Measurements from ENCODE around the gene PDAP1.
"Not testable (repeated sequence)": the region's sequence is repeated elsewhere in the genome, so short reads cannot be mapped to it uniquely, and the experiment has no call there.

Gene PDAP1

GRCh38 chr7:99424932-99425730, 16.7 kb upstream of the PDAP1 start:
- no peak for DNase-seq (ENCODE audit: low read depth, low spot score)

- no peak for DNase-seq (ENCODE audit: low read depth, low spot score)
Measured at GRCh38 chr7:99422625-99423024, 14.2 kb upstream of the PDAP1 start.

GRCh38 chr7:99422186-99422585, 13.8 kb upstream of the PDAP1 start:
- no peak for DNase-seq (ENCODE audit: low read depth, low spot score)

GRCh38 chr7:99420986-99421385, 12.6 kb upstream of the PDAP1 start:
- no peak for DNase-seq (ENCODE audit: low read depth, low spot score)

- no peak for DNase-seq (ENCODE audit: low read depth, low spot score)
Measured at GRCh38 chr7:99420213-99420612, 11.8 kb upstream of the PDAP1 start.

- no peak for DNase-seq (ENCODE audit: low read depth, low spot score)
Measured at GRCh38 chr7:99419323-99420021, 11.1 kb upstream of the PDAP1 start.

- DNase-seq (ENCODE audit: low read depth, low spot score), result no peak
Measured at GRCh38 chr7:99418260-99418659, 9.9 kb upstream of the PDAP1 start.

GRCh38 chr7:99415513-99416127, 7.2 kb upstream of the PDAP1 start:
- not testable (repeated sequence) for DNase-seq (ENCODE audit: low read depth, low spot score)

GRCh38 chr7:99410635-99411034, 2.2 kb upstream of the PDAP1 start:
- no peak for DNase-seq (ENCODE audit: low read depth, low spot score)

GRCh38 chr7:99409806-99410205, 1.4 kb upstream of the PDAP1 start:
- no peak for DNase-seq (ENCODE audit: low read depth, low spot score)

- DNase-seq (ENCODE audit: low read depth, low spot score), result no peak
Measured at GRCh38 chr7:99409192-99409572, 785 bp upstream of the PDAP1 start.

- no peak for DNase-seq (ENCODE audit: low read depth, low spot score)
Measured at GRCh38 chr7:99407872-99408378, 472 bp downstream of the PDAP1 start.

GRCh38 chr7:99406557-99406956, 1.8 kb downstream of the PDAP1 start:
- no peak for DNase-seq (ENCODE audit: low read depth, low spot score)

GRCh38 chr7:99404977-99405320, 3.4 kb downstream of the PDAP1 start:
- no peak for DNase-seq (ENCODE audit: low read depth, low spot score)

- DNase-seq (ENCODE audit: low read depth, low spot score), result no peak
Measured at GRCh38 chr7:99404235-99404976, 4.0 kb downstream of the PDAP1 start.

- no peak for DNase-seq (ENCODE audit: low read depth, low spot score)
Measured at GRCh38 chr7:99403764-99404163, 4.6 kb downstream of the PDAP1 start.

GRCh38 chr7:99402854-99403253, 5.5 kb downstream of the PDAP1 start:
- DNase-seq (ENCODE audit: low read depth, low spot score), result no peak

GRCh38 chr7:99399597-99399996, 8.8 kb downstream of the PDAP1 start:
- no peak for DNase-seq (ENCODE audit: low read depth, low spot score)

- DNase-seq (ENCODE audit: low read depth, low spot score), result no peak
Measured at GRCh38 chr7:99398891-99399445, 9.4 kb downstream of the PDAP1 start.

GRCh38 chr7:99397297-99397983, 11.0 kb downstream of the PDAP1 start:
- DNase-seq (ENCODE audit: low read depth, low spot score), result no peak

Measured in brain pericyte (primary cell).